DMS114 treated with DMSO at 0.1 percent for 48 hours (cell line): Measurements from ENCODE around the gene PSTK.

Experiments used
- DNase-seq: peaks from one replicate; lab custom pipeline; 2025; ENCODE audit not compliant: unreplicated experiment; lab: John Stamatoyannopoulos, UW

Gene PSTK

GRCh38 chr10:123019264-123019663 lies 39.1 kb downstream of the PSTK start:
- no peak for DNase-seq

GRCh38 chr10:123019941-123020703 lies 39.9 kb downstream of the PSTK start:
- DNase-seq = no peak

- no peak for DNase-seq
Measured at GRCh38 chr10:123021517-123021916, 41.3 kb downstream of the PSTK start.

- DNase-seq = no peak
Measured at GRCh38 chr10:123024540-123024939, 44.3 kb downstream of the PSTK start.

GRCh38 chr10:123026302-123026701 lies 46.1 kb downstream of the PSTK start:
- DNase-seq = no peak

GRCh38 chr10:123027861-123028260 lies 47.7 kb downstream of the PSTK start:
- DNase-seq = no peak

- no peak for DNase-seq
Measured at GRCh38 chr10:123031124-123031523, 50.9 kb downstream of the PSTK start.

- DNase-seq = no peak
Measured at GRCh38 chr10:123034332-123034731, 54.1 kb downstream of the PSTK start.

- DNase-seq = no peak
Measured at GRCh38 chr10:123035467-123036086, 55.4 kb downstream of the PSTK start.

- no peak for DNase-seq
Measured at GRCh38 chr10:123038782-123039631, 58.8 kb downstream of the PSTK start.

GRCh38 chr10:123039632-123039930 lies 59.4 kb downstream of the PSTK start:
- no peak for DNase-seq
